Astrocyte (in vitro differentiated cells and primary cell): ENCODE results near the gene HSD3B2.

Experiments
- CTCF ChIP-seq: IDR thresholded peaks from 2 replicates; pipeline ENCODE4 v1.5.1; 2011; ENCODE audit warnings: low read depth, mild to moderate bottlenecking, inconsistent platforms, low read length, moderate library complexity; ENCODE audit not compliant: insufficient read depth
- EZH2 ChIP-seq: IDR thresholded peaks from 2 replicates; pipeline ENCODE4 v1.6.1; 2012; ENCODE audit warnings: mild to moderate bottlenecking, low read length, inconsistent platforms; ENCODE audit not compliant: insufficient read depth

GRCh38 chr1:119449971-119450370, 35.0 kb downstream of the HSD3B2 start:
- TF ChIP-seq CTCF (no peak), EZH2 (no peak)
